HG03175 (cell line): ENCODE measurements around the gene TBC1D13.
A peak's percentile ranks its signal among the peaks of the same experiment; 100 is the strongest.

Experiments
- ATAC-seq: cut with Tn5 transposase; IDR thresholded peaks from one replicate; pipeline ENCODE4 v1.9.1; 2021; ENCODE audit warnings: mild to moderate bottlenecking, moderate library complexity; ENCODE audit not compliant: unreplicated experiment

TBC1D13 gene

DNA sequence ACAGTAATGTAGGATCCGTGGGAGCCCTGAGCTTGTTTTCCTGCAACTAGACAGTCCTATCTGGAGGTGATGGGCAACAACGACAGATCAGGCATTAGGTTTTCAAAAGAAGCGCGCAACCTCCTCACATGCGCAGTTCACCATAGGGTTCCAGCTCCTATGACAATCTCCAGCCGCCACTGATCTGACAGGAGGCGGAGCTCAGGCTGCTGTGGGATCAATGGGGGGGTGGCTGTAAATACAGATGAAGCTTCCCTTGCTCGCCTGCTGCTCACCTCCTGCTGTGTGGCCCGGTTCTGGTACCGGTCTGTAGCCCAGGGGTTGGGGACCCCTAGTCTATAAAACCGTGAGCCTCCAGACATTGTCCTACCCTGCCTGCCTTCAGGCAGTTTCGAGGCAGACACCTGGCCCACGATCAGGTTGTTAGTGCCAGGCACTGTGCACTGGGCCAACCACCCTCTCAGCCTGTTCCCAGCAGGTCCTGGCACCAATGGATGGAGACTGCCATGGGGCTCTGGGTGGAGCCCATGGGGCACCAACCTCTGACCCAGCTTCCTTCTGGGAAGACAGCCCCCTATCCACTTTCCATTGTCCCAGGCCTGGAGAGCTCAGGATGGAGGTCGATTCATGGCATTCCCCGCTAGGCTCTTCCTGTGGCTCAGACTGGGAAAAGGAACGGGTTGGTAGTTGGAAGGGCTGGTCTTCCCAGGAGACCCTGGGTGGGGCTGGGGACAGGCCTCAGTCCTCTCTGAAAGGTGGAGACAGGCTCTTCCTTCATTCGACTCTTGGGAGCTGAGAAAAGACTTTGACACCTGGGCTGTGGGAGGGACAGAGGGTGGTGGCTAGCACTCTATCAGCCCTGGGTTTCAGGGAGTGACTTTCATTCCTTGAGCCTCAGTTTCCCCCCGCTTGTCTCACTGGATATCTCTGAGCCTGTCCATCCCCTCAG is 32.9 kb downstream of the TBC1D13 start:
- no peak for ATAC-seq

DNA sequence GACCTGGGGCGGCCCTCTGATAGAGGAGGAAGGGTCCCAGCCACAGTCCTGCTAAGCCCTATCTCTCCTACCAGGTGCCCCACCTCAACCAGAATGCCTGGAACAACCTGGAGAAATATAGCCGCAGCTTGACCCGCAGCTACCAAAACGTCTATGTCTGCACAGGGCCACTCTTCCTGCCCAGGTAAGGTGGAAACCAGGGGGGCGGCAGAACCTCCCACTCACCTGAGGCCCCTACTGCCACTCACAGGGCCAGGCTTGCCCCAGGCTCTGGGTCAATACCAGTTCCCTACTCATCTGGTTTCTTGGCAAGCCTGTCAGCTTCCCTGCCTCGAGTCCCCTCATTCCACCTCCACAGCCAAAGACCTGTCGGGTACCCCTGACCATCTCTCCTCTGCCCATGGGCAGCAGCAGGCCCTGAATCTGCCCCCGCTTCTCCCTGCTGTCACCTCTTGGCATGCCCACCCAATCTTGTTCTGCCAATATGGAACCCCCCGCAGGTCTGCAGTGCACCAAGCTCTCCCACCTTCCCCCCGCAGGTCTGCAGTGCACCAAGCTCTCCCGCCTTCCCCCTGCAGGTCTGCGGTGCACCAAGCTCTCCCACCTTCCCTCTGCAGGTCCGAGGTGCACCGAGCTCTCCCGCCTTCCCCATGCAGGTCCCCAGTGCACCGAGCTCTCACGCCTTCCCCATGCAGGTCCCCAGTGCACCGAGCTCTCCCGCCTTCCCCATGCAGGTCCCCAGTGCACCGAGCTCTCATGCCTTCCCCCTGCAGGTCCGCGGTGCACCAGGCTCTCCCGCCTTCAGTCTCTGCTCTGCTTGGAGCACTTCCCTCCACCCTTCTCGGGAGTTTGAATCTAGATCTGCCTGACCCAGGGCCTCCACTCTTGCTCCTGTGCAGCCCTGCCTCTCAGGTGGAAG is 33.9 kb downstream of the TBC1D13 start:
- ATAC-seq, result no peak

DNA sequence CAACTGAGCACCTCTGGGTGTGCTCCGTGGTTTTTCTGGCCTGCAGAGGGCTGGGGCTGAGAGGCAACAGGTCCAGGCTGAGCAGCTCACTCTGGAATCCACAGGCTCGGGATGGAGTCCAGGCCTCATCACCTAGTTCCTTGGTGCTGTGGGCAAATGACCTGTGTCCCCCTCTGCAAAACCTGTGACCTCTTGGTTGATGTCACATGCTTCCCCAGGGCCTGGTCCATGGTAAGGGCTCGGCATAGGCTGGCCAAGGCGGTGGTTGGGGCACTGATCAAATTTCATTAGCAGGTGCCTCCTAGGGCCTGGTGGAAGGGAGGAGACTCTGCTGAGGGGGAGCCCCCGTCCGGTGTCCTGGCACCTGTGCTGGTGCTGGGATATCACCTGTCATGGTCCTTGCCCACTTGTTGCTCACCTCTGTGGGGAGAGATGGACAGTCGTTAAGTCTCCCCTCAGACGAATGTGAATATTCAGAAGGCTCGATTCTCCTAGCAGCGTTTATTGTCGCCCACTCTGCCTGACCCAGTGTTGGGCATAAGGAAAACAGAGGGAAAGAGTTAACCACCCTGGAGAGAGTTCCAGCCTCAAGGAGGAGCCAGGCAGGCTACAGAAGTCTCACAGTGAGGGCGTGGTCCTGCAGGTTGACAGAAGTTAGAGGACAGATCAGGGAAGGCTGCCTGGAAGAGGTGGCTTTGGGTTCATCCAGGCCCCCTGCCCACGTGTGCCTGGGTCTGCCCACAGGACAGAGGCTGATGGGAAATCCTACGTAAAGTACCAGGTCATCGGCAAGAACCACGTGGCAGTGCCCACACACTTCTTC is 34.7 kb downstream of the TBC1D13 start:
- ATAC-seq, result no peak

DNA sequence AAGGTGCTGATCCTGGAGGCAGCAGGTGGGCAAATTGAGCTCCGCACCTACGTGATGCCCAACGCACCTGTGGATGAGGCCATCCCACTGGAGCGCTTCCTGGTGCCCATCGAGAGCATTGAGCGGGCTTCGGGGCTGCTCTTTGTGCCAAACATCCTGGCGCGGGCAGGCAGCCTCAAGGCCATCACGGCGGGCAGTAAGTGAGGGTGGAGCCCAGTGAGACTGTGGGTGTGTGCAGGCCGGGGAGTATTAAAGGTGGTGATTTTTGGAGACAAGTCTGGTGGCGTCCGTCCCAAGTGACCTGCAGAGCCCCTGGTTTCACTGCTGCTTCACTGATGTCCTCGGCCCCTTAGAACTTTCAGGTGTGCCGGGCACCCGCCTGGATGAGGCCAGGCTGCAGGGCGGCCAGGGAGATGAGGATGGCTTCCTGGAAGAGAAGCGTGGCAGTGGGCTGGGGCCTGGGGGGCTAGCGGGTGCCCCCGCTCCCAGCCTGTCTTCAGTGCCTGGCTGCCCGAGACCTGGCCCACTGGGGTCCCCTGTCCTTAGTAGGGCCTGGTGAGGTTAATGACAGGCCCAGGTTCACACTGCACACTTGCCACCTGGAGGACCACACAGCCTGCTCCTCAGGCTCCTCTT is 35.5 kb downstream of the TBC1D13 start:
- ATAC-seq, result no peak

DNA sequence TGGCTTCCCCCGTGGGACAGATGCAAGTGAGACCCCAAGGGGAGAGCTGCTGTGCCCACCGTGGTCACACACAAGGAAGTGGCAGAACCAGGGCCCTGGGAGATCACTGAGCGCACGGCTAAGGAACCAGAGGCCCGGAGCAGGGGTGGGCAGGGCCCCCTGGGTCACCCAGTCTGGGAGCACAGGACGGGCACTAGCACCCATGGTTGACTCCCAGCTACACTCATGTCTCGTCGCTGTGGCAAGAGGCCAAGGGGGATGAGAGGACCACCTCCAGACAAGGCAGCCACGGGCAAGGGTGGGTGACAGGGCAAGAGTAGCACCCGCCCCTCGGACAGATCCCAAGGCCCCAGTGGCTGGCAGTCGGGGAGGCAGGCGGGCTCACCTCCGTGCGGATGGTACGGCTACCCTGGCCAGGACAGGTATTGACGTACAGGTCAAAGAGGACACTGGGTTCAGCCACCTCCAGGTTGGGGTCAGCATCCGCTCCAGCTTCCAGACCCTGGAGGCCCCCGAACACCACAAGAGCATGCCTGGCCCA is 36.4 kb downstream of the TBC1D13 start:
- ATAC-seq, result no peak

DNA sequence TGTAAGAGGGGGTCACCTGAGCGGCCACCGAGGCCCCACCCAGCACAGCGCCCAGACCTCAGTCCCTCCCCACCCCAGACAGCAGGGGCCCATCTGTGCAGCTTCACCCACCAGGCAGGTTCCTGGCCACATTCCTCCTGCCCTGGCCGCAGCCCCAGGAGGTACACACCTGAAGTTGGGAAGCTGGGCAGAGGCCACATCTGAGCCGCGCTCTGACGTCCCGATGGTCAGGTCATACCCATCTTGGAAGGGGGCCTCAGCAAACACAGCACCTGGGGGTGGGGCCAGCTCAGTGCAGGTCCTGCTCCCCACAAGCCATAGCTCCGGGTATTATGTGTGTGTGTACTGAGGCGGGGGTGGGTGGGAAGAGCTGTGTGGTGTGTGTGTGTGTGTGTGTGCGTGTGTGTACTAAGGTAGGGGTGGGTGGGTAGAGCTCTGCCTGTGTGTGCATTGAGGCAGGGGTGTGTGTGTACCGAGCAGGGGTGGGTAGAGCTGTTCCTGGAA is 36.9 kb downstream of the TBC1D13 start:
- ATAC-seq, result no peak

DNA sequence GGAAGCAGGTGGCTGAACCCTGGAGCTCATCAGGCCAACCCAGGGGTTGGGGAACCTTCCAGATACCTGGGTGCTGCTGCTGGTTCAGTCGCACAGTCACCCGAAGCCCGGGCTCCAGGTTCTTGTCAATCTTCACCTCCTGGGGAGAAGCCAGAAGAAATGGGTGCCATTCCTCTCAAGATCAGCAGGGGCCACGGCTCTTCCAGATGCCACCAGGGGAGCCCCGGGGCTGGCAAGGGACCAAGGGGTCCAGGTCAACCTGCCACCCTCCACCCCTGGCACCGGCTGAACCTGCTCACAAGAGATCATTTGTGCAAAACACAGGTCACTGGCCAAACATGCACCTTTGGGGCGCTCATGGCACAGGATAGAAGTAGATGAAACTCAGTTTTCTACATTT is 37.9 kb downstream of the TBC1D13 start:
- ATAC-seq, result no peak

DNA sequence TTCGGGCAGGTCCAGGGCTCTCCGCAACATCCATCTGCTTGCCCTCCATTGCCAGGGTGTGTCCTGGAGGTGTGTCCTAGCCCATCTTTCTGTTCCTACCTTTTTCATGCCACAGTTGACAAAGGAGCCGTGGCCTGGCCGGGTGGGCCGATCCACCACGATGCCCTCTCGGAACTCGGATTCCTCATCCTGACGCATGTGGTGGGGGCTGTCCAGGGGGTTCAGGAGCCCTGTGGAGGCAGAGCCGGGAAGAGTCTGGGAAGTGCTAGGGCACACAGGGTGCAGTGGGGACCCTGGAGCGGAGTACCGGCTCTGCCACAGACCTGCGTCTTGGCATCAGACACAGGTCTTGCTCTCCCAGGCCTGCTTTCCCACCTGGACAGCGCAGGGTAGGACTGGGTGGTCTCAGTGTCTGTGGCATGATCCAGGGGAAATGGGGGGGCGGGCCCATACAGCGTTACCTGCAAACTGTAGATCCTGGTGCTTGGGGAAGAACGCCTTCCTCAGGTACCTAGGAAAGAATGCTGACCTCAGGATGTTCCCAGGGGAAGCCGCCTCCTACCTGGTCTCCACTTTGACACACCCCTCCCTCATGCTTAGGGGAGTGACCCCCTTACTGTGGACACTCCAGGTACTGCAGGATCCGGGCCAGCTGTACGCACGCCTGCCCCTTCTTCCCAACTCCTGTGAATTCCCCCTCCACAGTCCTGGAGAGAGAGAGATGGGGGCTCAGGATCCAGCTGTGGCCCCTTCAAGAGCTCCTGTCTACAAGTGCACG is 39.1 kb downstream of the TBC1D13 start:
- no peak for ATAC-seq

DNA sequence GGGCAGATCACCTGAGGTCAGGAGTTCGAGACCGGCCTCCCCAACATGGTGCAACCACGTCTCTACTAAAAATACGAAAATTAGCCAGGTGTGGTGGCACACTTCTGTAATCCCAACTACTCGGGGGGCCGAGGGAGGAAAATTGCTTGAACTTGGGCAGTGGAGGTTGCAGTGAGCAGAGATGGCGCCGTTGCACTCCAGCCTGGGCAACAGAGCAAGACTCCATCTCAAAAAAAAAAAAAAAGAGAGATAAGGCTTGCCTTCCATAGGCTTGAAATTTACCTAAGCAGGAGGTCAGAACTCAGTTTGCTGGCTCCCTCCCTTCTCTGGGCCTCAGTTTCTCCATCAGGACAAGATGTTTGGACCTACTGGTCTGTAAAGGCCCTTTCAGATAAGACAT is 41.2 kb downstream of the TBC1D13 start:
- ATAC-seq, result no peak

DNA sequence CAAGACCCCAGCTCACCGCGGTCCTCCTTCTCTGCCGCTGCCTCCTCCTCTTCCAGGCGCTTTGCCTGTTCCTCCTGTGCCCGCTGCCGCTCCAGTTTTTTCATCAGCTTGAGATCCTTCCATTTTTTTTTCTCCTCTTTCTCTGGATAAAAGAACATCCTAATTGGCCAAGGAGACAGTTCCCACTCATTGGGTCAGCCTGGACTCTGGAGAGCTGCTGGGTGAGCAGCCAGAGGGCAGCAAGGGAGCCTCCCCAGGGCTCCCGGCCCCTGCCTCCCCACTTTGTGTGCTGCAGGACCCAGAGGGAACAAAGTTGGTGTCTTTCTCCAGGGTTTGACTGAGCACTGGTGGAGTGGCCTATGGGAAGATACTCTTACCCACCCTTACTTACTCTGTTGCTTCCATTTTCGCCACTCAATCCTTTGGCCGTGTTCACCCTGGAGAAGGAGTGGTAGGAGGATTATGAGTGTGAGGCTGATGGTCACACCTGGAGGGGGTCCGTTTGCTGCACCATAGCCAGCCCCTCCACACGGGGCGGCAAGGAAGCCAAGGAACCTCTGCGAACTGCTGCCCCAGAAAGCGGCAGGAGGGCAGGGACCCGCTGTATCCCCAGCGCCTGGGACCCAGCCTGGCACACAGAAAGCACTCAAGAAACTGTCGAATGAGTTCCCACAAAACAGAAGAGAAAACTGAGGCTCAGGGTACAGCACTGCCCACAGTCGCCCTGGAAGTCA is 41.8 kb downstream of the TBC1D13 start:
- peak; percentile 11 for ATAC-seq

DNA sequence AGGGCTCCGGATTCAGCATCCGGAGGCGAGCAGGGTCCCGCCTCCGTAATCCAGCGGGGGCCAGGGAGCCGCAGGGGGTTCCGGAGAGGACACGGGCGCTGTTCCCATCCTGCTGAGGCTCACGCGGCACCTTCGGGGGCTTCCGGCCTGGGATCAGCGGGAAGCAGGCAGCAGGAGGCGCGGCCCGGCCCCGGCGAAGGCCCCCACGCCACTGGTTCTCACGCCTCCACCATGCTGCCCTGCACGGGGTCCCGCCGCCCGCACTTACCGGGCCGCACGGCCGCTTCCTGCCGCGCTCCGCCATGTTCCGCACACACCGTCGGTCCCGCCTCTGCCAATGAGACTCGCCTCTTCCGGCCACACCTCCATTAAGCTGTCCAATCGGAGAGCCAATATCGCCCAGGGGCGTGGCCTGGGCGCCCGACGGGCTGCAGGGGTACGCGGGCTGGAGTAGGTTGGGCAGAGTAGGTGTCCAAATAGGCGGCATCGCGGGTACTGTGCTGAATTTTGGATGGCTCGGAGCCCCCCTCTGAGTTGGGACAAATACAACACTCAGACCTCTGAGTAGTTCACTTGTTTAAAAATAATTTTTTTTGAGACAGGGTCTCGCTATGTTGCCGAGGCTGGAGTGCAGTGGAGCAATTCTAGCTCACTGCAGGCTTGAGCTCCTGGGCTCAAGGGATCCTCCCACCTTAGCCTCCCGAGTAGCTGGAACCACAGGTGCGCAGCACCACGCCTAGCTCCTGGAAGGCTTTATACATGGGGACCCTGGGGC is 42.6 kb downstream of the TBC1D13 start, which contains the start of gene SPOUT1:
Gene SPOUT1, minus strand, starts transcription at position 318 of the 775 bp plus-strand sequence. Its CDS starts 14 bp downstream, at position 304.
- peak; percentile 96 for ATAC-seq

DNA sequence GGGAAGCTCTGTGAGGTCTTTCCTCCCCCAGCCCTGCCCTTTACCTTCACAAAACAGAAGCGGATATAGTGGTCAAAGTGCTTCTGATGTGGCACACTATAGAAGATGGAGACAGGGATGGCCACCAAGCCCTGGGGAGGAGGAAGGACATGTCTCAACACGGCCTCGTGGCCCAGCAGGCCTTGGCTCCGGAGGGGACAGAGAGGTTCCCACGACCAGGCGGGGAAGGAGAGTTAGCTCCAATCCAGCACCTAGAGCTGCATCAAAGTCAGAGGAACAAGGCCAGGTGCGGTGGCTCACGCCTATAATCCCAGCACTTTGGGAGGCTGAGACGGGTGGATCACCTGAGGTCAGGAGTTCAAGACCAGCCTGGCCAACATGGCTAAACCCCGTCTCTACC is 46.6 kb downstream of the TBC1D13 start:
- ATAC-seq, result no peak

DNA sequence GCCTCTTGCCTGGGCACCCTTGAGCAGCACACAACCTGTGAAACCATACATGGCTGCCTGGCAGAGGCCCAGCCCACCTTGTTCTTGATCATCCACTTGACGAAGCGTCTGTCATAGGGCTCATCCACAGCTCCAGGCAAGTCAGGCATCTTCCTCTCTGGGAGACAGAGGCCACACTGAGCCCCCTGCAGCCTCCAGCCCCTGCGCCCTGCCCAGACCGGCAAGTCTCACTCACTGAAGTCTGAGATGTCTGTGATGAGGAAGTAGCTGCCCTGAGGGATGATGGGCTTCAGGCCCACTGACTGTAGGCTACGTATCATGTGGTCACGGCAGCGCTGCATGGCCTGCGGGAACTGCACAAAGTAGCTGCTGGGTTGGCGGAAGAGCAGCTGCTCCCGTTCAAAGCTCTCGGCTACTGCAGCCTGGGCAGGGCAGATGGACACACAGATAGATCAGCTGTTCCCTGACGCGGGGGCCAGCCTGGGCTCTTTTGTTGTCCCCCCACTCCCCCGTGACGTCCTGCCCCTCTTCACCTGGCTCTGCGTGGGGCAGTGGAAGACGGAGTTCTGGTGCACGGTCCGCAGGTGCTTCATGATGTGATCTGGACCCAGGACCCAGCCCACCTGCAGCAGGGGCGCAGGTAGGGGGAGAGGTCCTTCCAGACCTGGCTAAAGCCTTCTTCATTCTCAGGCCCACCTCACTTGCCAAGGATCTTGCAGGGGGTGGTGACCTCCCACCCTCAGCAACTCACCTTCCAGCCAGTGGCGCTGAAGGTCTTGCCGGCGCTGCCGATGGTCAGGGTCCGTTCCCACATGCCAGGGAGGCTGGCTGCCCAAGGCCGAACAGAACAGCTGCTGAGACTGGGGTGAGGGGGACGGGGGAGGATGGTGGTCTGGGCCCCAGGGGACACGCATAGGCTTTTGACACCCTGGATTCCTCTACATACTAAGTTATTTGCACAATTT is 48.5 kb downstream of the TBC1D13 start:
- ATAC-seq, result no peak

DNA sequence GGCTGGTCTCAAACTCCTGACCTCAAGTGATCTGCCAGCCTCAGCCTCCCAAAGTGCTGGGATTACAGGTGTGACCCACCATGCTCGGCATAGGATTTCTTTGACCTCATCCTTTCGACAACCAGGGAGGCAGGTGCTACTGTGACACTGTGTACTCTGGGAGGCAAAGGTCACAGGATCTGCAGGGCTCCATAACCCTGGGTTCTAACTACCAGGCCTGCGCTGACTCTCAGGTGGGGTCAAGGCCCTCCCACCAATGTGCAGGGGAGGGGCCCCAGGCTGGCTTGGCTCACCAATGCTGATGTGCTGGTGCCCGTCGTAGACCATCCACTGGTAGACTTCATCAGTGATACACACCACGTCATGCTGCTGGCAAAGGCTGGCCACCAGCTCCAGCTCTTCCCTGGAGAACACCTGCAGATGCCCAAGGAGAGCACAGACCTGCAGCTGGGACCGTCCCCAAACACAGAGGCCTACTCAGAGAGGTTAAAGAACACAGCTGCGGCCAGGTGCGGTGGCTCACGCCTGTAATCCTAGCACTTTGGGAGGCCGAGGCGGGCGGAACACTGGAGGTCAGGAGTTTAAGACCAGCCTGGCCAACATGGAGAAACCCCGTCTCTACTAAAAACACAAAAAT is 49.6 kb downstream of the TBC1D13 start:
- ATAC-seq, result no peak

DNA sequence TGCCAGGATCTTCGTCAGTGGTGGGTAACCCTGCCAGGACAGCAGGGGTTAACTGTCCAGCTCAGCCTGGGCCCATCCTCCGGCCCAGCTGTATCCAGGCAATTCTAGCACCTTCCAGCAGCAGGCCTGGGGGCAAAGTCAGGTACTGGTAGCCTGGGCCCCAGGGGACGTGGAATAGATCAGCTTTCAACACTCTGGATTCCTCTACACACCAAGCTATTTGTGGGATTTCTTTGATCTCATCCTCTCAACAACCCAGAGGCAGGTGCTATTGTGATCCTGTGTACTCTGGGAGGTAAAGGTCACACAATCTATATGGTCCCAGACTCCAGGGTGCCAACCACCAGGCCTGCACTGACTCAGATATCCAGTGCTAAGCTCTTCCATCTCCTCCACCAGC is 51.3 kb downstream of the TBC1D13 start:
- ATAC-seq, result no peak

DNA sequence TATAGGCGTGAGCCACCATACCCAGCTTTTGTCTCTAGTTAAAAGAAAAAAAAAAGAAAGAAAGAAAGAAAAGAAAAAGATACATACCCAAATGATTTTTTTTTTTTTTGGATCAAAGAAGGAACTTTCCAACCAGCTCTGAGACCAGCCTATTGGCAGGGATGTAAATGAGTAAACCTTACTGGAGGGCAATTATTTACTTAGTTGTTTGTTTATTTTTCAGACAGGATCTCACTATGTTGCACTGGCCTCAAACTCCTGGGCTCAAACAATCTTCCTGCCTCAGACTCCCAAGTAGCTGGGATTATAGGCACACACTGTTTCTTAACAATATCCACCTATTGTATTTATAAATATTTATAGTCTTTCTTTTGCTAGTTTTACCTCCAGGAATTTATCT is 53.5 kb downstream of the TBC1D13 start:
- ATAC-seq, result no peak
